Mesenchymal stem cell (in vitro differentiated cells and primary cell): ENCODE results near the gene CLK1.

Experiments
- DNase-seq: peaks from one replicate; pipeline ENCODE4 v3.0.0-alpha.2; 2013
- H2AFZ ChIP-seq: one replicate; pipeline ENCODE4 v1.6.1; 2013; ENCODE audit warnings: low read depth, mild to moderate bottlenecking, control low read depth, inconsistent platforms, low read length, moderate library complexity
- H2AK5ac ChIP-seq: 2 replicates; pipeline ENCODE4 v1.6.1; 2013; ENCODE audit warnings: low read length, moderate library complexity, mild to moderate bottlenecking, inconsistent platforms; ENCODE audit not compliant: severe bottlenecking
- H2BK120ac ChIP-seq: one replicate; pipeline ENCODE4 v1.6.1; 2013; ENCODE audit warnings: low read depth, mild to moderate bottlenecking, inconsistent platforms, low read length, moderate library complexity
- H2BK12ac ChIP-seq, 2 experiments: one replicate each; pipeline ENCODE4 v1.6.1; 2013; ENCODE audit warnings: inconsistent platforms in 2 of 2, low read length in 2 of 2, mild to moderate bottlenecking in 2 of 2, moderate library complexity in 2 of 2, control low read depth in 1 of 2
- H2BK15ac ChIP-seq: one replicate; pipeline ENCODE4 v1.6.1; 2013; ENCODE audit warnings: mild to moderate bottlenecking, low read depth, inconsistent platforms; ENCODE audit not compliant: poor library complexity, severe bottlenecking
- H2BK5ac ChIP-seq: 2 replicates; pipeline ENCODE4 v1.6.1; 2013; ENCODE audit warnings: low read depth, mild to moderate bottlenecking, low read length, control low read depth, inconsistent platforms; ENCODE audit not compliant: poor library complexity, severe bottlenecking
- H3K14ac ChIP-seq, 2 experiments: one replicate each; pipeline ENCODE4 v1.6.1; 2013; ENCODE audit warnings: inconsistent platforms in 2 of 2, low read length in 2 of 2, control low read depth in 1 of 2, mild to moderate bottlenecking in 1 of 2, moderate library complexity in 1 of 2
- H3K18ac ChIP-seq, 2 experiments: one replicate each; pipeline ENCODE4 v1.6.1; 2013; ENCODE audit warnings: inconsistent platforms in 2 of 2, low read length in 2 of 2, control low read depth in 1 of 2, low read depth in 1 of 2, mild to moderate bottlenecking in 1 of 2
- H3K23ac ChIP-seq, 2 experiments: one replicate each; pipeline ENCODE4 v1.6.1; 2013; ENCODE audit warnings: inconsistent platforms in 2 of 2, low read length in 2 of 2, mild to moderate bottlenecking in 2 of 2, moderate library complexity in 2 of 2, control low read depth in 1 of 2
- H3K27ac ChIP-seq: 2 replicates; pipeline ENCODE4 v1.5.1; 2013; ENCODE audit warnings: mild to moderate bottlenecking, moderate library complexity, low read length, control low read depth, inconsistent platforms; ENCODE audit not compliant: poor library complexity, severe bottlenecking
- H3K27me3 ChIP-seq, 2 experiments: 2 replicates each; pipeline versions ENCODE4 v1.6.1 to v1.7.0; 2013; ENCODE audit warnings: low read length in 2 of 2, mild to moderate bottlenecking in 2 of 2, moderate library complexity in 2 of 2, control low read depth in 1 of 2, inconsistent platforms in 1 of 2; ENCODE audit not compliant: control insufficient read depth in 1 of 2, insufficient read depth in 1 of 2
- H3K36me3 ChIP-seq, 2 experiments: 2 replicates each; pipeline versions ENCODE4 v1.6.1 to v1.7.0; 2013; ENCODE audit warnings: low read length in 2 of 2, control low read depth in 1 of 2, inconsistent platforms in 1 of 2, low read depth in 1 of 2, mild to moderate bottlenecking in 1 of 2; ENCODE audit not compliant: insufficient read depth in 2 of 2, control insufficient read depth in 1 of 2
- H3K4ac ChIP-seq, 2 experiments: one replicate each; pipeline ENCODE4 v1.6.1; 2013; ENCODE audit warnings: inconsistent platforms in 2 of 2, low read length in 2 of 2, mild to moderate bottlenecking in 2 of 2, moderate library complexity in 2 of 2, control low read depth in 1 of 2, low read depth in 1 of 2
- H3K4me1 ChIP-seq: 2 replicates; pipeline ENCODE4 v1.6.1; 2013; ENCODE audit warnings: low read depth, low read length, control low read depth; ENCODE audit not compliant: control insufficient read depth, insufficient read depth
- H3K4me2 ChIP-seq: 2 replicates; pipeline ENCODE4 v1.6.1; 2013; ENCODE audit warnings: low read length, mild to moderate bottlenecking, inconsistent platforms; ENCODE audit not compliant: poor library complexity, severe bottlenecking
- H3K4me3 ChIP-seq, 2 experiments: 2 replicates each; pipeline versions ENCODE4 v1.5.1 to v1.7.0; 2013; ENCODE audit warnings: low read length in 2 of 2, mild to moderate bottlenecking in 2 of 2, control low read depth in 1 of 2, low read depth in 1 of 2; ENCODE audit not compliant: insufficient read depth in 1 of 2
- H3K79me1 ChIP-seq: replicated peaks from 2 replicates; pipeline ENCODE4 v1.6.1; 2013; ENCODE audit warnings: mild to moderate bottlenecking, control low read depth, low read length, inconsistent platforms; ENCODE audit not compliant: poor library complexity, severe bottlenecking
- H3K9ac ChIP-seq: 2 replicates; pipeline ENCODE4 v1.7.0; 2013; ENCODE audit warnings: mild to moderate bottlenecking, low read length, moderate library complexity
- H3K9me3 ChIP-seq: 2 replicates; pipeline ENCODE4 v1.7.0; 2013; ENCODE audit warnings: mild to moderate bottlenecking, low read length; ENCODE audit not compliant: control insufficient read depth
- H4K8ac ChIP-seq: one replicate; pipeline ENCODE4 v1.6.1; 2013; ENCODE audit warnings: inconsistent platforms, mild to moderate bottlenecking, low read length, moderate library complexity
- H4K91ac ChIP-seq: one replicate; pipeline ENCODE4 v1.6.1; 2013; ENCODE audit warnings: mild to moderate bottlenecking, low read length, inconsistent platforms
- WGBS: methylation state at CpG from one replicate; pipeline ENCODE4 v1.1.7; 2013; ENCODE audit warnings: mixed read lengths; 5-methylcytosine and 5-hydroxymethylcytosine counted together

CLK1 gene

DNA sequence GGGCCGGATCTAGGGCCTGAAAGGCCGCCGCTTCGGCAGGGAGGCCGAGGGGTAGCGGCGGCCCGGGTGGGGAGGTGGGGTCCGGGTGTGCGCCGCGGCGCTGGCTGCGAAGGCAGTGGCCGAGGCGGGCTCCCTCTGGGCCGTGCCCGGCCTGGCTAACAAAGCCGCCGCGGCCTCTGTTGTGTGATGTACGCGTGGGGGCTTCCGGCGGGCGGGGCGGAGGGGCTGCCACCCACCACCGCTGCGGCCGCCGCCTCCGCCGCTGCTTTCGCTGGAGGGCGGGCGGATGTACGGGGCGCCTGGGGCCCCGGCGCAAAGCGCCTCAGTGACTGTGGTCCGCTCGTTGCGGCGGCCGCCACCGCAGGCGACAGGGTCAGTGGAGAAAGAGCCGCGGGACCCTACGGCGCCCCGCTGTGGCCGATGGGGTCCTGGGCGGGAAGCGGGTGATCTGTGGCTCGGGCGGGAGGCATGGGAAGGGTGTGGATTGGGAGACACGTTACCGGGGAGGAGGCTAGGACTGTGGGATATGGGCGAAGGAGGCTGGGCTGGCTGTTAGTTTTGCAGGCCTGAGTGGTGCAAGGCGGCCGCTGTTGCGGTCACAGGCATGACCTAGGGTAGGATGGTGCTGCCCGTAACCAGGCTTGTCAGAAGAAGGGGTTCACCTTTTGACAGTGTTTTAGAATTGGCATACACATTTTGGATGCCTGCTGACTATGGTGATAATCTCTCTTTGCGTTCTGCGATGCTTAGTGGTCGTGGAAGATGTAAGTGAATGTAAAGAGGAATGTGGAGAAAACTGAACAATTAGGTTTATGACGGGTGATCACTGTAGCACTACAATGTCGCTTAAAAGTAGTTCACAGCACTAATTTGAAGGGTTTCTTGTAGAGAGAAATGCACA is 52.1 kb downstream of the CLK1 start:
- peak overlapping the region; percentile 95 for H2BK5ac ChIP-seq
- peak overlapping the region; percentile 95 for H4K91ac ChIP-seq
- H3K4me3 ChIP-seq = peak overlapping the region; percentile 99 to 100
- H3K18ac ChIP-seq = peak overlapping the region; percentile 92 to 99
- H3K4me2 ChIP-seq = peak overlapping the region; percentile 57
- peak overlapping the region; percentile 71 for H2AK5ac ChIP-seq
- H3K4ac ChIP-seq = peak overlapping the region; percentile 66 to 81
- H3K9ac ChIP-seq = peak overlapping the region; percentile 99
- H4K8ac ChIP-seq = peak overlapping the region; percentile 87
- peak overlapping the region in 1 of 2 experiments; percentile 83 for H2BK12ac ChIP-seq
- peak overlapping the region in 1 of 2 experiments; percentile 90 for H3K23ac ChIP-seq
- peaks cover 1% of the 10 kb centered on the region for H3K79me1 ChIP-seq
- no peaks in the 10 kb centered on the region for H3K27me3 ChIP-seq
- H3K14ac ChIP-seq = peak overlapping the region in 1 of 2 experiments; percentile 98
- WGBS = 1% methylated on average over 59 of the region's 70 CpGs
- peaks cover 5 to 43% of the 10 kb centered on the region in 2 experiments for H3K36me3 ChIP-seq
- H2BK120ac ChIP-seq = peak overlapping the region; percentile 42
- peak overlapping the region; percentile 46 for H2BK15ac ChIP-seq
- peak overlapping the region; percentile 80 for H2AFZ ChIP-seq
- peak; percentile 75 for DNase-seq
- H3K4me1 ChIP-seq = peaks cover 7% of the 10 kb centered on the region
- peak overlapping the region; percentile 91 for H3K27ac ChIP-seq
- H3K9me3 ChIP-seq = no peaks in the 10 kb centered on the region

DNA sequence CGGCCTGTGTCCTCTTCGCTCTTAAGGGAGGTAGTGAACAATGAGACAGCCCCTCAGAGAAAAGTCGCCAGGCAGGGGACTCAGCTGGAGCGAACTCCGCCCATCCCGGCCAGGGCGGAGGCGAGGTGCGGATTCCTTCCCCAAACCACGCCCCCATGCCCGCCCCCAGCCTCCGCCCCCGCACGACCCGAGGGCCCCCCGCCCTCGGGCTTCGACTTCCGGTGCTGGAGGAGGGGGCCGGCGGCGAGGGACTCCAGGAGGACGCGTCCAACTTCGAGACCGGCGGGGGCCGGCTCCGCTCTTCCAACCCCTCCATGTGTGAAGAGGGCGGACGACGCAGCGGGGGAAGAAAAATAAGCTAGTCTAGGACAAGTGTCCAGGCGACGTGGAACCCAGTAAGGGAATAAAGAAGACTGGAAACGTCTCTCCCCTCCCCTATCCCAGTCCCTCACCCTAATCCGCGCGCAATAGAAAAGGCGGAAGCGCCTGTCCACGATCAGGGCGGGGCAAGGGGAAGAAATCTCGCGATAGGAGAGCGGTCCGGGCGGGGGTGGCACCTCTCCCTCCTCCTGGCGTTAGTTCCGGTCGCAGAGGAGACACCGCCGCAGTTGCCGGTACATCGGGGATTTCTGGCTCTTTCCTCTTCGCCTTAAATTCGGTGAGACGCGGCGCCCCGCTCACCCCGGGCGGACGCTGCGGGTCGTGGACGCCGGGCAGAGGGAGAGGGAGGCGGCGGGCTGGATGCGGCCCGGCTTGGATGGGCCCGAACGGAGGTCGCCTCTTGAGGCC is 52.9 kb downstream of the CLK1 start, which contains the start of gene BZW1:
BZW1 (plus strand) TSS at position 578 of the 789 bp plus-strand sequence. CDS start 1,308 bp downstream, outside the sequence.
- peak within 1 kb of the TSS; percentile 99 to 100 for H3K4me3 ChIP-seq
- no peaks in the 10 kb centered on the region for H3K9me3 ChIP-seq
- peak within 1 kb of the TSS; percentile 52 to 83 for H2BK12ac ChIP-seq
- H2AK5ac ChIP-seq = peak within 1 kb of the TSS; percentile 71
- peak within 1 kb of the TSS in 1 of 2 experiments; percentile 98 for H3K14ac ChIP-seq
- H3K79me1 ChIP-seq = peaks cover 1% of the 10 kb centered on the region
- peak within 1 kb of the TSS; percentile 95 for H4K91ac ChIP-seq
- 0% methylated on average over 54 of the region's 75 CpGs for WGBS
- peak; percentile 98 for DNase-seq
- H2BK5ac ChIP-seq = peak within 1 kb of the TSS; percentile 95
- H3K36me3 ChIP-seq = peaks cover 4 to 34% of the 10 kb centered on the region in 2 experiments
- H3K4me1 ChIP-seq = peaks cover 7% of the 10 kb centered on the region
- peak within 1 kb of the TSS; percentile 71 for H2BK120ac ChIP-seq
- peak within 1 kb of the TSS; percentile 92 for H4K8ac ChIP-seq
- H3K4ac ChIP-seq = peak within 1 kb of the TSS; percentile 81 to 84
- H3K18ac ChIP-seq = peak within 1 kb of the TSS; percentile 92 to 99
- H3K27me3 ChIP-seq = no peaks in the 10 kb centered on the region
- peak within 1 kb of the TSS; percentile 82 for H2BK15ac ChIP-seq
- peak within 1 kb of the TSS; percentile 58 for H3K4me2 ChIP-seq
- peak within 1 kb of the TSS; percentile 99 for H3K9ac ChIP-seq
- peak within 1 kb of the TSS; percentile 91 for H3K27ac ChIP-seq
- peak within 1 kb of the TSS in 1 of 2 experiments; percentile 90 for H3K23ac ChIP-seq
- H2AFZ ChIP-seq = peak within 1 kb of the TSS; percentile 80

DNA sequence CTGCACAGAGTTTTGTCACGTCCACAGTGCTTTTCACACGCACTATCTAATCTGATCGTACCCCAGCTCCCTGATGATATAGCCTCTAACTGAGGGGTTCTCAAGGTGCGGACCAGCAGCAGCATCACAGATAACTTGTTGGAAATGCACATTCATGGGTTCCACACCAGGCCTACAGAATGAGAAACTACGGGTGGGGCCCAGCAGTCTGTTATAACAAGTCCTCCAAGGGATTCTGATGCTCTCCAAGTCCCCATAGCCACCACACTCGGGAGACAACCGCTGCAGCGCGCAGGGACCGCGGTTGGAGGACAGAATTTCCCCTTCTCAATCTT is 53.5 kb downstream of the CLK1 start:
- Histone ChIP-seq H3K36me3 (peaks cover 2 to 28% of the 10 kb centered on the region in 2 experiments), H3K23ac (no peak overlapping the region), H3K9ac (peak overlapping the region; percentile 99), H3K4me1 (peaks cover 7% of the 10 kb centered on the region), H3K18ac (peak overlapping the region; percentile 69 to 75), H2BK12ac (peak overlapping the region; percentile 52 to 79), H3K79me1 (peaks cover 1% of the 10 kb centered on the region), H3K27me3 (no peaks in the 10 kb centered on the region), H4K8ac (peak overlapping the region; percentile 92), H3K14ac (peak overlapping the region in 1 of 2 experiments; percentile 63), H3K4me3 (peak overlapping the region; percentile 9 to 100), H4K91ac (peak overlapping the region; percentile 21), H2AK5ac (peak overlapping the region; percentile 57), H3K4me2 (peak overlapping the region; percentile 58), H2BK5ac (peak overlapping the region; percentile 9), H3K4ac (peak overlapping the region; percentile 7 to 40), H3K9me3 (no peaks in the 10 kb centered on the region), H2AFZ (peak overlapping the region; percentile 66), H2BK120ac (peak overlapping the region; percentile 71), H3K27ac (peak overlapping the region; percentile 53), H2BK15ac (no peak overlapping the region)
- WGBS = 6% methylated on average over 11 of the region's 11 CpGs
- no peak for DNase-seq
